Upper lobe of left lung (tissue), 4 donors: Measurements from ENCODE around the gene MTFP1.

Experiments
- EP300 ChIP-seq, 4 donors: sonication (generic); formaldehyde crosslinking; IDR thresholded peaks; one replicate each; pipeline ENCODE4 v1.5.1; 2017; ENCODE audit warnings: antibody characterized with exemption in 4 of 4, control low read depth in 2 of 4
- TF ChIP-seq, protein P1 (sequence below), 6 experiments: fragments of 450-650 bp in 4 of 6; fragments of 200-600 bp in 2 of 6; sonication (generic) in 2 of 6; IDR thresholded peaks; one replicate each; pipeline ENCODE4 v1.5.1; 2016 to 2019; ENCODE audit warnings: antibody characterized with exemption in 6 of 6

DNA sequence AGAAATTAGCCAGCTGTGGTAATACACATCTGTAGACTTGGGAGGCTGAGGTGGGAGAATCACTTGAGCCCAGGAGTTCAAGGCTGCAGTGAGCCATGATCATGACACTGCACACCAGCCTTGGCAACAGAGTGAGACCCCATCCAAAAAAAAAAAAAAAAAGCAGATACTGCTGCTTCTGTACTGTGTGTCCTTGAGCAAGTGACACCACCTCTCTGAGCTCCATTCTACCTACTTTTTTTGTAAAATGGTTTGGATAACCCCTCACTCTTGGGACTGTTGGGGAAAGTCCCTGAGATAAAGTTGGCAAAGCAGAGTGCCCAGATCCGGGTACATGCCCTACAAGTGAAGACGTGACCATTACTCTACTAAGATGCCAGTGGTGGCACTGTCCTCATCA lies 43.6 kb downstream of the MTFP1 start:
- TF ChIP-seq, protein P1, sequence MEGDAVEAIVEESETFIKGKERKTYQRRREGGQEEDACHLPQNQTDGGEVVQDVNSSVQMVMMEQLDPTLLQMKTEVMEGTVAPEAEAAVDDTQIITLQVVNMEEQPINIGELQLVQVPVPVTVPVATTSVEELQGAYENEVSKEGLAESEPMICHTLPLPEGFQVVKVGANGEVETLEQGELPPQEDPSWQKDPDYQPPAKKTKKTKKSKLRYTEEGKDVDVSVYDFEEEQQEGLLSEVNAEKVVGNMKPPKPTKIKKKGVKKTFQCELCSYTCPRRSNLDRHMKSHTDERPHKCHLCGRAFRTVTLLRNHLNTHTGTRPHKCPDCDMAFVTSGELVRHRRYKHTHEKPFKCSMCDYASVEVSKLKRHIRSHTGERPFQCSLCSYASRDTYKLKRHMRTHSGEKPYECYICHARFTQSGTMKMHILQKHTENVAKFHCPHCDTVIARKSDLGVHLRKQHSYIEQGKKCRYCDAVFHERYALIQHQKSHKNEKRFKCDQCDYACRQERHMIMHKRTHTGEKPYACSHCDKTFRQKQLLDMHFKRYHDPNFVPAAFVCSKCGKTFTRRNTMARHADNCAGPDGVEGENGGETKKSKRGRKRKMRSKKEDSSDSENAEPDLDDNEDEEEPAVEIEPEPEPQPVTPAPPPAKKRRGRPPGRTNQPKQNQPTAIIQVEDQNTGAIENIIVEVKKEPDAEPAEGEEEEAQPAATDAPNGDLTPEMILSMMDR (IDR thresholded peaks at IDR 0.05) = no peak
- TF ChIP-seq EP300 (IDR thresholded peaks at IDR 0.05) = no peak
